A549 treated with Hydrocortisone at 1 μM for 4 hours (cell line): Measurements from ENCODE around the gene PDCD1. TPM values are rescaled to one million over a fixed set of nuclear protein-coding genes. Genes with fewer than 3 reads are reported as not detected.

Experiments
- total RNA-seq: library from RNA; stranded (reverse); fragments of 200-300 nt; extraction: Qiagen RNA extraction; gene quantifications from 5 replicates; pipeline ENCODE4 v1.2.3, GENCODE V29; 2022

The PDCD1 gene
- 0.12 TPM in 1 of 5 replicates, not detected in the others for total RNA-seq

GRCh38 chr2:241858206-241859016 is at the start of gene PDCD1:
Gene PDCD1, minus strand, starts transcription at chr2:241858894. Its CDS starts 56 bp downstream, at chr2:241858838.

GRCh38 chr2:241869087-241869961 is 10.6 kb upstream of the PDCD1 start, which contains the start of gene RTP5:
Gene RTP5, plus strand, starts transcription at chr2:241869729. Its CDS starts 28 bp downstream, at chr2:241869757.

GRCh38 chr2:241808721-241809382 is 49.8 kb downstream of the PDCD1 start, which contains the start of gene NEU4:
Gene NEU4, plus strand, starts transcription at chr2:241809193. Its CDS starts 5,292 bp downstream, at chr2:241814485.

Other genes with a start within 250 kb of the PDCD1 start
- gene THAP4, start 221.7 kb downstream of the PDCD1 start, total RNA-seq = 59.8 to 77.0 TPM (median 75.0 TPM) in 5 replicates
- 47.1 to 74.0 TPM (median 50.0 TPM) in 5 replicates for gene ATG4B, start 221.2 kb downstream of the PDCD1 start, total RNA-seq
- 110 to 151 TPM (median 135 TPM) in 5 replicates for gene DTYMK, start 172.1 kb downstream of the PDCD1 start, total RNA-seq
- gene ING5, start 156.9 kb downstream of the PDCD1 start, total RNA-seq = 20.1 to 25.9 TPM (median 21.4 TPM) in 5 replicates
- gene D2HGDH, start 124.3 kb downstream of the PDCD1 start, total RNA-seq = 7.8 to 10.1 TPM (median 9.5 TPM) in 5 replicates
- 0.18 to 0.25 TPM (median 0.23 TPM) in 5 replicates for gene GAL3ST2, start 82.1 kb downstream of the PDCD1 start, total RNA-seq
- gene NEU4, start 49.7 kb downstream of the PDCD1 start, total RNA-seq = 0.07 to 0.45 TPM (median 0.27 TPM) in 5 replicates
- not detected in 5 replicates for gene RTP5, start 10.8 kb upstream of the PDCD1 start, total RNA-seq